Vagina (tissue), 2 donors: Measurements from ENCODE around the gene MAG. TPM values are rescaled to one million over a fixed set of nuclear protein-coding genes. Genes with fewer than 3 reads are reported as not detected.
"Not testable (repeated sequence)": the region's sequence is repeated elsewhere in the genome, so short reads cannot be mapped to it uniquely, and the experiment has no call there.

ENCODE experiments used
- DNase-seq, 2 donors: peaks; one replicate each; pipeline ENCODE4 v3.0.0-alpha.2; 2017; ENCODE audit errors: extremely low spot score in 2 of 2
- H3K27ac ChIP-seq: fragments of 200-600 bp; sonication (generic); one replicate; pipeline ENCODE4 v1.5.1; 2019
- H3K27me3 ChIP-seq: fragments of 200-600 bp; sonication (generic); one replicate; pipeline ENCODE4 v1.5.1; 2019
- H3K36me3 ChIP-seq, 2 donors: fragments of 200-600 bp; sonication (generic); one replicate each; pipeline ENCODE4 v1.5.1; 2017 to 2019
- H3K4me1 ChIP-seq: fragments of 200-600 bp; sonication (generic); one replicate; pipeline ENCODE4 v1.5.1; 2019
- H3K4me3 ChIP-seq, 2 donors: fragments of 200-600 bp; sonication (generic); 1 replicate in 1 of 2; 2 replicates in 1 of 2; pipeline ENCODE4 v1.5.1; 2016 to 2019
- H3K9me3 ChIP-seq: fragments of 200-600 bp; sonication (generic); one replicate; pipeline ENCODE4 v1.5.1; 2019
- CTCF ChIP-seq, 3 experiments: fragments of 450-650 bp in 2 of 3; fragments of 200-600 bp in 1 of 3; sonication (generic) in 1 of 3; IDR thresholded peaks; one replicate each; pipeline ENCODE4 v1.5.1; 2017 to 2019; ENCODE audit warnings: antibody characterized with exemption in 3 of 3, mild to moderate bottlenecking in 2 of 3, moderate library complexity in 2 of 3
- POLR2A ChIP-seq, 2 donors: fragments of 450-650 bp; IDR thresholded peaks; one replicate each; pipeline ENCODE4 v1.6.1; 2017; ENCODE audit warnings: antibody characterized with exemption in 2 of 2, mild to moderate bottlenecking in 2 of 2, moderate library complexity in 2 of 2
- POLR2AphosphoS5 ChIP-seq, 2 donors: sonication (generic); formaldehyde crosslinking; IDR thresholded peaks; one replicate each; pipeline ENCODE4 v1.9.0; 2017; ENCODE audit warnings: antibody characterized with exemption in 2 of 2, mild to moderate bottlenecking in 2 of 2, low read depth in 1 of 2; ENCODE audit not compliant: insufficient read depth in 1 of 2
- intact Hi-C: fragments of 100-400 bp; cut with DNase I; formaldehyde crosslinking; loops from one replicate; pipeline ENCODE4 v1.15.1; 2023
- total RNA-seq: library from RNA; depleted of rRNA; stranded (reverse); fragments of >200 nt; gene quantifications from one replicate; pipeline ENCODE4 v1.2.3, GENCODE V29; 2016

The MAG gene
- total RNA-seq, 1 donor from 2014 or later, result not detected

DNA sequence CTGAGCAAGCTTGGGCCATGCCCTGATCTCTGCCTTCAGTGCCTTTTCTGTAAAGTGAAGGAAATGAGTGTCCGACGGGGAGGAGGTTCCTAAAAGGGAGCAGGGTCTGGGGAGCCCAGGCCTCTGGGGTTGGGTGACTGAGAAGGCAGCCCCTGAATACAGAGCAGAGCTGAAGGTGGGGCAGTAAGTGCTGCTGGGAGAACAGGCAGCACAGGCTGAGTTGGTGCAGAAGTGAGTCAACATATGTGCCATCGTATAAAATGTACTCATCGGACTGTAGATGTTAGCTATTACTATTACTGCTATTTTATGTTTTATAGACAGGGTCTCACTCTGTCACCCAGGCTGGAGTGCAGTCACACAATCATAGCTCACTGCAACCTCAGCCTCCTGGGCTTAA, 10.7 kb upstream of the MAG start:
- H3K27ac ChIP-seq, result no peak overlapping the region

GRCh38 chr19:35284153-35285094, 7.5 kb upstream of the MAG start:
- H3K4me1 ChIP-seq, result peaks cover 16% of the 10 kb centered on the region
- DNase-seq, result no peak
- H3K36me3 ChIP-seq, result peaks cover 0 to 4% of the 10 kb centered on the region in 2 donors
- no peaks in the 10 kb centered on the region for H3K27me3 ChIP-seq
- no peak for TF ChIP-seq POLR2AphosphoS5 (IDR thresholded peaks at IDR 0.05; ENCODE audit: insufficient read depth in 1 of 2, low read depth in 1 of 2)
- TF ChIP-seq POLR2A (IDR thresholded peaks at IDR 0.05), result no peak
- no peak for TF ChIP-seq CTCF (IDR thresholded peaks at IDR 0.05)
- H3K9me3 ChIP-seq, result no peaks in the 10 kb centered on the region
- intact Hi-C loops, result no loop called here
- no peak overlapping the region for H3K27ac ChIP-seq
- H3K4me3 ChIP-seq, result no peak overlapping the region

More for the DNA sequence above, 10.7 kb upstream of the MAG start:
- DNase-seq, result no peak
- Histone ChIP-seq H3K4me1 (peaks cover 16% of the 10 kb centered on the region), H3K9me3 (no peaks in the 10 kb centered on the region), H3K27me3 (no peaks in the 10 kb centered on the region), H3K36me3 (peaks cover 0 to 32% of the 10 kb centered on the region in 2 donors), H3K4me3 (no peak overlapping the region)
- TF ChIP-seq POLR2A (IDR thresholded peaks at IDR 0.05) (no peak), CTCF (IDR thresholded peaks at IDR 0.05) (no peak), POLR2AphosphoS5 (IDR thresholded peaks at IDR 0.05; ENCODE audit: insufficient read depth in 1 of 2, low read depth in 1 of 2) (no peak)
- intact Hi-C loops, result no loop called here

GRCh38 chr19:35285095-35285449, 6.9 kb upstream of the MAG start:
- no peaks in the 10 kb centered on the region for H3K9me3 ChIP-seq
- no peak for DNase-seq
- no peaks in the 10 kb centered on the region for H3K27me3 ChIP-seq
- TF ChIP-seq POLR2A (IDR thresholded peaks at IDR 0.05), result no peak
- TF ChIP-seq POLR2AphosphoS5 (IDR thresholded peaks at IDR 0.05; ENCODE audit: insufficient read depth in 1 of 2, low read depth in 1 of 2), result no peak
- no peak for TF ChIP-seq CTCF (IDR thresholded peaks at IDR 0.05)
- no peak overlapping the region for H3K27ac ChIP-seq
- no peaks in the 10 kb centered on the region for H3K36me3 ChIP-seq
- intact Hi-C loops, result no loop called here
- peaks cover 16% of the 10 kb centered on the region for H3K4me1 ChIP-seq
- no peak overlapping the region for H3K4me3 ChIP-seq

- DNase-seq, H3K27me3 ChIP-seq, intact Hi-C loops, H3K27ac ChIP-seq, H3K9me3 ChIP-seq, H3K36me3 ChIP-seq, H3K4me3 ChIP-seq: not testable (repeated sequence)
- peaks cover 16% of the 10 kb centered on the region for H3K4me1 ChIP-seq
These were observed 6.5 kb upstream of the MAG start for GRCh38 chr19:35285465-35285864.

GRCh38 chr19:35286101-35286500, 5.9 kb upstream of the MAG start:
- H3K36me3 ChIP-seq, H3K27ac ChIP-seq, H3K27me3 ChIP-seq, DNase-seq, H3K9me3 ChIP-seq, H3K4me3 ChIP-seq, intact Hi-C loops: not testable (repeated sequence)
- H3K4me1 ChIP-seq, result peaks cover 12% of the 10 kb centered on the region

DNA sequence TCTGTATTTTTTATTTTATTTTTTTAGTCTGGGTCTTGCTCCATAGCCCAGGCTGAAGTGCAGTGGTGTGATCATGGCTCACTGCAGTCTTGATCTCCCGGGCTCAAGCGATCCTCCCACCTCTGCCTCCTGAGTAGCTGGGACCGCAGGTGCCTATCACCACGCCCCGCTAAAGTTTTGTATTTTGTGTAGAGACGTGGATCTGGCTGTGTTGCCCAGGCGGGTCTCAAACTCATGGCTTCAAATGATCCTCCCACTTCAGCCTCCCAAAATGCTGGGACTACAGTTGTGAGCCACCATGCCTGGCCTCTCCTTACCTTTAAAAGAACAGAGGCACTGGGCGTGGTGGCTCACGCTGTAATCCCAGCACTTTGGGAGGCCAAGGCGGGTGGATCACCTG, 4.2 kb upstream of the MAG start:
- Histone ChIP-seq H3K4me1 (no peaks in the 10 kb centered on the region), H3K27me3 (no peaks in the 10 kb centered on the region), H3K27ac (no peak overlapping the region), H3K9me3 (no peaks in the 10 kb centered on the region), H3K4me3 (no peak overlapping the region), H3K36me3 (no peaks in the 10 kb centered on the region)
- TF ChIP-seq POLR2A (IDR thresholded peaks at IDR 0.05) (no peak), POLR2AphosphoS5 (IDR thresholded peaks at IDR 0.05; ENCODE audit: insufficient read depth in 1 of 2, low read depth in 1 of 2) (no peak), CTCF (IDR thresholded peaks at IDR 0.05) (no peak)
- DNase-seq, result no peak
- intact Hi-C loops, result no loop called here
